ENCODE measurements around the gene KRTAP3-3.

- TF ChIP-seq SP1 (IDR thresholded peaks at IDR 0.05; ENCODE audit: low read depth, low read length): no peak
- no peak for TF ChIP-seq POLR2A (IDR thresholded peaks at IDR 0.05; ENCODE audit: control extremely low read depth in 1 of 2, low read depth in 2 of 2, low read length in 2 of 2)
- TF ChIP-seq RFX5 (IDR thresholded peaks at IDR 0.05; ENCODE audit: borderline replicate concordance, low read depth, low read length): no peak
- no peak for TF ChIP-seq MAX (IDR thresholded peaks at IDR 0.05)
- no peak for TF ChIP-seq EZH2 (IDR thresholded peaks at IDR 0.05; ENCODE audit: low read depth, low read length, severe bottlenecking)
- TF ChIP-seq CTCF (IDR thresholded peaks at IDR 0.05; ENCODE audit: control extremely low read depth in 1 of 3, insufficient read depth in 1 of 3, low read depth in 1 of 3, low read length in 3 of 3): no peak
- TF ChIP-seq CREB1 (IDR thresholded peaks at IDR 0.05): no peak
- no peak for TF ChIP-seq ATF2 (IDR thresholded peaks at IDR 0.05; ENCODE audit: low read length)
- no peak for TF ChIP-seq TEAD4 (IDR thresholded peaks at IDR 0.05; ENCODE audit: low read depth, low read length)
- TF ChIP-seq SRF (IDR thresholded peaks at IDR 0.05; ENCODE audit: low read depth, low read length): no peak
- no peak for TF ChIP-seq EP300 (IDR thresholded peaks at IDR 0.05; ENCODE audit: borderline replicate concordance in 1 of 2, low read depth in 2 of 2, low read length in 2 of 2)
- no peak for TF ChIP-seq SIN3A (conservative IDR thresholded peaks at IDR 0.05 in 1 of 2, IDR thresholded peaks at IDR 0.05 in 1 of 2; ENCODE audit: low read depth in 1 of 2, low read length in 2 of 2)
- no peak for TF ChIP-seq TCF12 (IDR thresholded peaks at IDR 0.05; ENCODE audit: low read depth, low read length)
- TF ChIP-seq RAD21 (IDR thresholded peaks at IDR 0.05 in 1 of 2, conservative IDR thresholded peaks at IDR 0.05 in 1 of 2; ENCODE audit: low read depth in 2 of 2, low read length in 2 of 2): no peak
Measured at GRCh38 chr17:40956401-40957254, 37.3 kb downstream of the KRTAP3-3 start.
